Stimulated activated CD4-positive, alpha-beta T cell treated with anti-CD3 and anti-CD28 coated beads, Interleukin-15, amount 100 ng/mL, for 48 hours (primary cell): Measurements from ENCODE around the gene ELMO2.

ENCODE experiments used
- DNase-seq, 2 donors: peaks; one replicate each; pipeline ENCODE4 v3.0.0-alpha.2; 2020; ENCODE audit warnings: low read depth in 2 of 2

Gene ELMO2

DNA sequence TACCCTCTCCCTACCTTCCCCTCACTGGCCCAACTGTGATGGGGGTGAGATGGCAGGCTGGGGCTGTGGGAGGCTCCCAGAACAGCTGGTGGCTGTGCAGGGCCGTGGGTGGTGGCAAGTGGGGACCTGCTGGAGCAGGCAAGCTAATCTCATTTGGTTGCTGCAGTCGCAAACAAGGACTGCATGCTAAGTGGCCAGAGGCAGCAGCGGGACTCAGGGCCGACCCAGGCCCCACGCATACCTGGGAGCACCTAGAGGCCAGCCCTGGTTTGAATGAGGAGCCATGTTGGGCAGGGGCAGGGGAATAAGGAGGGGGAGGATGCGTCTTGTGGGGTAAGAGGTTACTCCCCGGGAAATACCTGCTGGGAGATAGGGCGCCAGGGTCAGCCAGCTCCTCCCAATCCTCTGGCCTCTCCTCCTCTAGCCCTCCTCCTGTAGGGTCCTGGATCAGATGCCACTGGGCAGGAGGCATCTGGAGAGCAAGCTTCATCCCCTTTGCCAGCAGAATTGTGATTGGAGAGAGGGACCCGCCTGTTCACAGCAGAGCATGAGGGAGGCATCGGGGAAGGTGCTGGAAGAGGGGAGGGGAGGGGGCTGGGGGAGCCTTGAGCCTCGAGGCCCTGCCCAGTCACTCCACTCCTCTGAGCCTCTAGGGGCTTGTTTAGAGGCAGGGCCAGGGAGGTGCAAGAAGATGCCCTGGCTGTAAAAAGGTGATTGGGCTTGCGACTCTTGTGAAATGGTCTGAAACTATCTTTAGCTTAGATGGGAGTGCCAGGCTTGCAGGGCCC lies 73.8 kb downstream of the ELMO2 start:
- DNase-seq = no peak

DNA sequence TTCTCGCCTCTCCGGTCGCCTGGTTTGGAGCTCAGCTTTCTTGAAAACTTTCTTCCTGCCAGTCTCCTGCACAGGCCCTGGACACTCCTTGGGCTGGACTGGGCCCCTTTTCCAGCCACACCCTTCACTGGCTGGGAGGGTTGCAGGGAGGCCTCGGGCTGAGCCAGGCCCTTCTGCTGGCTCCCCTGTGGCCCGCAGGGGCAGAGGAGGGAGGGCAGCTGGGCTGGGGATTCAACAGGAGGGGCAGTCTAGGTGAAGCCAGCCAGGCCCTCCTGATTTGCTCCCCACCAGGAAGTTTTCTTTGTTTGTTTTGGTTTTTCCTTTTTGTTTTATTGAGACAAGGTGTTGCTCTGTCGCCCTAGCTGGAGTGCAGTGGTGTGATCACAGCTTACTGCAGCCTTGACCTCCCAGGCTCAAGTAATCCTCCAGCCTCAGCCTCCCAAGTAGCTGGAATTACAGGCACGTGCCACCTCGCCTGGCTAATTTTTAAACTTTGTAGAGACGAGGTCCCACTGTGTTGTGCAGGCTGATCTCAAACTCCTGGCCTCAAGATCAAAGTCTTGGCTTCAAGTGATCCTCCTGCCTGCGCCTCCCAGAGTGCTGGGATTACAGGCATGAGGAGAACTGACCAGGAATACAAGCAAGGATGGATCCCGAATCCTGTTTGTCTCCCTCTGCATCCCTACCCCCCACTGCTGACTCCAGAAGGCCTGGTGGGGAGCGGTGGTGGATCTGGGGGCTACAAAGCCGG lies 74.6 kb downstream of the ELMO2 start:
- DNase-seq = no peak

DNA sequence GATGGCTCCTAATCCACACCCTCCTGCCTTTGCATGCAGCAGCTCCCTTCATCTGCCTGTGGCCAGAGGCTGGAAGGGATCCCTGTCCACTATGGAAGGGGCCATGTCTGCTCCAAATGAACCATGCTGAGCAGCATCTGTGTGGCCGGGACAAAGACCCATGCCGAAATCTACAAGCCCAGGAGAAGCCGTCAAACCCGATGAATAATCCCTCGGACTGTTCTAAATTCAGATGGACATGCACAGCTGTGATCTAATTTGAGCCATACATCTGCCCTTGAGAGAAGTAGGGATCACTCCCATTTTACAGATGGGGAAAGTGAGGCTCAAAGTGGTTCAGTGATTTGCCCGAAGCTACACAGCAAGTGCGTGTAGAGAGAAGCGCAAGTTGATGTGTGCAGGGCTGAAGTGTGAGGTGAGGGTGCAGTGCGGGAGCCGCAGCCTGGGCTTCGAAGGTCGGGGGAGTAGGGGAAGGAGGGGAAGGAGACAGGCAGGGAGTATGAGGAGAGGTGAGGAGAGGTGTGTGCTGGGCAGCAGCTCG lies 75.5 kb downstream of the ELMO2 start:
- no peak for DNase-seq

DNA sequence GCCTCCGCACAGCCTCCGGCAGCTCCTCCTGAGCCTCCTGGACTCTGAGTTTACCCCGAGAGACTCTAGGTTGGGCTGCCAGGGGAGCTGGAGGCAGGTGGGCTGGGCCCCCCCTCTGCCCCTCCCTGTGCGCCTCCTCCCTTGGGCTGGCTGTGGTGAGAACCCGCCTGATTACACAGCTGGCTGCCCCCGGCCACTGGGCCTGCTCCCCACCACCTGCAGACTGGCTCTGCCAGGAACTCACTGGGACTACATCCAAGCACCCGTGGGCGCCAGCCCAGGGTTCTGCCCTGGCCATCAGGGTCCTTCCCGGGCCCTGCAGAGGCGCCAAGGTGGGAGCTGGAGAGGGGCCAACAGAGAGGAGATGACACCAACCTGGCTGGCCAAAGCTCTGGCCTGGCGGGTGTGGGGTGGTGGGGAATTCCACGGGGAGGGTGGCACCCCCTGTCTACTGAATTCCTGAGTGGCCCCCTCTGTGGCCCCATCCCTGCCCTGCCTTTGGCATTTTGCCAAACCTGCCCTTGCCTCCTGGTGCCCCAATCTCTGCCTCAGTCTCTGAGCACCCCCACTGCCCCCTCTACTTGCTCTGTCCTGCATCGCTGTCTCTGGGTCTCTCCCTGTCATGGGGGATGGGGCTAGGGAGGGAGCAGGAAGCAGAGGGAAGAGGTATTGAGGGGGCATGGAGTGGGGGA lies 76.2 kb downstream of the ELMO2 start:
- no peak for DNase-seq

DNA sequence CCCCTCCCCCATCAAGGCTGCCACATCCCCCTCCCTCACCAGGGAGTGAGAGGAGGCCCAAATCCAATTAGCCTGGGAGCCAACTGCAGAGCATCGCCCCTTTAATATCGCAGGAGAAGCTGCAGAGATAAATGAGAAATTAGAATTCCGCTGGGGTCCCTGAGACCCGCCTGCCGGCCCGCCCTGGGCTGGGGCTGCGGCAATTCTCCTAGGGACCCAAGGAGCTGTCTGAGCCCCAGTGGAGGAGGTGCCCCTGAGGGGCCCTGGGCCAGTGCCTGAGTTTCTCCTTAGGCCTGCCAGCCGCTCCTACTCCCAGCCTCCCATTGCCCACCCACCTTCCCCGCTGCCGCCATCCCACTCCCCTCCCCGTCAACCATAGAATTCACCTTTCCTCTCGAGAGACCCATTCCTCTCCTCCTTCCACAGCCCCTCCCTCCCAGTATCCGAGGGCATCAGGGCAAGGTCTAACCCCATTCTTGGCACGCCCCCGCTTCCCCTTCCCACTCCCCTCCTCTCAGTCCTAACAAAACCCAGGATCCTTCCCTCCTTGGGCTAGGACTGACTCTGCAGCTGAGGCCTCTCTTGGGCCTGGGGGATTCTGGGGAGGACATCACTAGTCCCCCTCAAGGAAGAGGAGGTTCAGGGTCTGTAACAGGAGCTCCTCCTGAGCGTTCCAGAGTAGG lies 78.1 kb downstream of the ELMO2 start:
- DNase-seq = no peak

DNA sequence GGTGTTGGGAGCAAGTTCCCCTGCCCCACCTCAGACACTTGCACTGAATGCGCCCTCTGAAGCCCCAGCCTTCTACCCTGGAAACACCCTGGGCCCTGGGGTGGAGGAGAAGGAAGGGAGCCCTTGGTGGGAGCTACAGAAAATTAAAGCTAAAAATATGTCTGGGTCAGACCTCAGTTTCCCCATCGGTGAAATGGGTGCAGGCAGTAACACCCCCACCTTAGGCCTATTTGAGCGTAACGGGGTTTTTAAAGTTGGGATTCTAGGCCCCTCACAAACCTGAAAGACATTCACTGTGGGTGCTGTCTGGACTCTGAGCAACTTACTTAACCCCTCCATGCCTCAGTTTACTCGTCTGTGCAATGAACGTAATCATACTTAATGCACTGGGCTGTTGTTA lies 78.9 kb downstream of the ELMO2 start:
- no peak for DNase-seq

DNA sequence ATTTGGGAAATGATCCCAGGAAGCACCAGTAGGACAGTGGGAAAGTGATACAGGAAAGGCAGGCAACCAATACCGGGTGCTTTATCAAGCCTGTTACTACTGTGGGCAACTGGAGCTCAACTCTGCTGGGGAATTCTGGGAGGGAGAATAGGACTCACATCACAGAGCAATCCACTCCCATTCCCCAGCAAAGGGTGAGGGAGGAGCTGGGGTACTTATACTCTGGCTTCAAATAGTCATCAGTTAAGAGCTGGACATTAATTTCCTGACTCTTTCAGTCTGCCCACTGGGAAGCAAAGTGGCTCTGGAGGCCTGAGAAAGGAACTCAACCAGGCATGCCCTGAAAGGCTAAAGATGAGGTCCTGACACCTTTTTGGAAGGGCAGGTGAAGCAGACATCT lies 80.6 kb downstream of the ELMO2 start:
- no peak for DNase-seq

DNA sequence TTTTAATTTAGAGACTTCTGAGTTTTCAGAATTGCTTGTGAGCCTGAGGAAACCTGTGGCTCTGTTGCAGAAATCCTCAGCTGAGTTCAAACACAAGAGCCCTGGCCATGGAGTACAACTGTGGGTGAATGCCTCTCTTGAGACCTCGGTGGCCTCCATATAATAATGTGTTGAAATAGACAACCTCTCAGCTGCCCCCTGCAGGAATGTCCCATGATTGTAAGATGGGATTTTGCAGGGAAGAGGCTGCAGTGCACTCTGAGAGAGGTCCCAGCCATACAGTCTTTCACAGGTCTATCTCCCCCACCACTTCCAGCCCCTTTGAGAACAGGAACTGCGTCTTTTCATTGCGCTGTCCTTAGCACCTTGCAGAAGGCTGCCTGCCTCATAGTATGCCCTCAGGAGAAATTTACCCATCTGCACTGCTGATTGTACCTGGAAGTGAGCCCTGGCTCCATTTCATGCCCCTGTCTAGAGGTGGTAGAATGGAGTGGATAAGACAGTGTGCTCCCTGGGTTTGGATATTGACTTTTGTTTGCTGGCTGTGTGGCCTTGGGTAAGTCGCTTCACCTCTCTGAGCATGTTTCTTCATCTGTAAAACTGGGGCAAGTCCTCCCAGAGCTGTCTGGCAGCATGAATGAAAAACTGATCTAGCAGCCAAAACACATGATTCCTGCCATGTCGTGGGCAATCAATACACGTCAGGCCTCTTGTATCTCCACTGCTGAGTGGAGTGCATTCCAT lies 81.3 kb downstream of the ELMO2 start:
- DNase-seq = no peak

DNA sequence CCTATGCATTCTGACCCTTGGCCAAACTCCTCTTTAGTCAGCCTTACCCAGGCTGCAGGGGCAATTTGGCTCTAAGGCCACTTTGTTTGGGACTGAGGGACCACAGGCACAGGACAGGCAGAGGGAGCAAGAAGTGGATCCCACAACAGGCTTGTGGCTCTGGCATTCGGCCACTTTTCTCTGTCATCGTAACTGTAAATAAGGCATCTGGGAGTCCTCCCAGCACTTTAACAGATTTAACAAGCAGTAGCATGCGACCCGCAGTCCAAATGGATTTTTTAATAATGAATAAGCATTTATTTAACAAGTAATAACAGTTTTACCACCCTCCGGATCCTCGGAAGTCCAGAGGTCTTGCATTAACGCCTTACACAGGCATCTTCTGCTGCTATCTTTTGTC lies 82.0 kb downstream of the ELMO2 start:
- no peak for DNase-seq

DNA sequence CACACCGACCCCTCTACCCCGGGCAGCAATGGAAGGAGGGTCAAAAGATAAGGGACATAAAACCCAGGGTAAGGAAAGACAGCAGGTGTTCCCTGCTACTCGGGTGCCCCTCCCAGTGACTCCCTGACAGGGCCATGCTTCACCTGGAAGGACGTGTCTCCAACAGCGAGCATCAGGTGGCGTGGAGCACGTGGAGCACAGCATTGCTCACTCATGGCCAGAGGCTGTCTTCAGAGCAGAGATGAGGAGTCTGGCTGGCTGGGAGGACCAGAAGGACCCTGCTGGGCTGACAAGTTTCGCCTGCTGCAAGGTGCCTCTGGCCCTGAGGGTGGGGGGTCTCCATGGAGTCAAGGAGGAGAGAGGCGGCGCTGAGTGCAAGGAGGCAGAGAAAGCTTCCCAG lies 82.9 kb downstream of the ELMO2 start:
- no peak for DNase-seq

DNA sequence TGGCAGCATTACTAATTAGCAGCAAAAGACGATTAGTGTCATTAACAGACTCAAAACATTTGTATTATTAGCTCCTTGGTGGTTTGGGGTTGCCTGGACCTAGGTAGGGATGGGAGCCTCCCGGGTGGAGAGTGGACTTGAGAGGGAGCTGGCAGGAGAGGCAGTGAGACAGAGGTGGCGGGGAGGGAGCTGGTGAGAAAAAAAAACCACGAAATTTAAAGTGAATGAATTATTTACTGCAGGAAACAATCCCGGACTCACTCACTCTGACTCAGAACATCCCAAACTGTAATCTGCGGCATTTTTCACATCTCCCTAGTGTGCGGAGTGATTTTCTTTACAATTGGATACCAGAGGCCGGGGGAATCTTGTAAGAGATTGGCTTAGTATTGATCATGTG lies 83.8 kb downstream of the ELMO2 start:
- no peak for DNase-seq

DNA sequence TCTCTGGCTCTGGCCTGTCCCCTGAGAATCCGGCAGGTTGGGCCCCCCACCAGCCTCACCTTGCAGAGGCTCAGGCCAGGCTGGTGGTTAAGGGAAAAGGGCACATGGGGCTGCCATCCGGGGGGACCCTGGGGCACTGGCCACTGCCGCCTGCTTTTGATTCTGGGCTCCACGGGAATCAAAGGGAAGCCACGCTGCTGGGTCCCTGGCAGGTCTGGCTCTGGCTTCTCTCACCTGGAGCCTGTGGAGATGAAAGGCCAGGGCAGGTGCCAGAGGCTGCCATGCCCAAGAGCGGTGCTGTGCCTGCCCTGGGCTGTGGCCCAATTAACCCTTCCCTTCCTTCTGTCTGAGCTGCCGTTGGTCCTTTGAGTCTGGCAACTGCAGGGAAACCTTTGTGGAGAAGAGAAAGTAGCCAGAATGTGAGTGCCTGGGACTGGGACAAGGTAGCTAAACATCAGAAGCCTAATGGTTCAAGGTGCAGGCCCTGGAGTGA lies 88.7 kb downstream of the ELMO2 start:
- DNase-seq = no peak

DNA sequence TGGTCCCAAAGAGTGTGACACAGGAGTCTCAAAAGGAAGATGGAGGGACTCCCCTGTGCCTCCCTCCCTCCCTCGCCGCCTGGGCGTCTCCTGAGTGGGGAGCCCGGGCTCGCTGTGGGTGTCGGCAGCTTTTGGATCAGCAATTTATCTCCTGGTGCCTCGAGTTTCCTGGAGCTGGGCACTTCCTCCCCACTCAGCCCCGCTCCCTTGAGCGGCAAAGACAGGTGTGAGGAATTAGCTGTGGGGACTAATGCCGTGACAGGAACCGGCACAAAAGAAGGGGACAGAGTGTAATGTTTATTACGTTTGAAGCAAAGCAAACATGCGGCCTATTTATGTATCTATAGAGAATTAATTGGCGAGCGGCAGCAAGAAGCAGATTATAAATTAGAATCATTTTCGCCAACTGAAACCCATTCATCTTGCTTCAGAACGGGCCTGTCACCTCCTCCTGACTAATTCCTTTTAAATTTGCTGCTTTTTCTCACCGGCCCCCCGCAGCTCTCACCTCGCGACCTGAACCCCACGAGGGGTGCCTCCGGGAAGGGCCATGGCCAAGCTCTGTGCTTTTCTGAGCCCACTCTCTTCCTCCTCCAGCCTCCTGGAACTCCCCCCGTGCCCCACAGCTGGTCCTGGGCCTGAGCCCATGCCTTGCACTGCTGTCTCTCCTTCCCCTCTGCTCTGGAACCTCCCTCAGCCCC lies 89.3 kb downstream of the ELMO2 start:
- no peak for DNase-seq
